ENCODE measurements around the gene NYNRIN.
A peak's percentile ranks its signal among the peaks of the same experiment; 100 is the strongest.
"Not testable (repeated sequence)": the region's sequence is repeated elsewhere in the genome, so short reads cannot be mapped to it uniquely, and the experiment has no call there.

The NYNRIN gene

GRCh38 chr14:24398653-24399446 lies at the start of gene NYNRIN:
TSS of gene NYNRIN (plus strand) at chr14:24399003. CDS start at chr14:24399247, 244 bp downstream.
- DNase-seq (ENCODE audit: low spot score): peak; percentile 76

GRCh38 chr14:24349742-24350141 lies 49.1 kb upstream of the NYNRIN start:
- no peak for DNase-seq (ENCODE audit: low spot score)

- peak; percentile 37 for DNase-seq (ENCODE audit: low spot score)
Measured at GRCh38 chr14:24351517-24351916, 47.3 kb upstream of the NYNRIN start.

GRCh38 chr14:24353559-24354481 lies 45.0 kb upstream of the NYNRIN start:
- peak; percentile 54 for DNase-seq (ENCODE audit: low spot score)

- not testable (repeated sequence) for DNase-seq (ENCODE audit: low spot score)
Measured at GRCh38 chr14:24354482-24354825, 44.3 kb upstream of the NYNRIN start.

- no peak for DNase-seq (ENCODE audit: low spot score)
Measured at GRCh38 chr14:24355009-24355408, 43.8 kb upstream of the NYNRIN start.

GRCh38 chr14:24356208-24356607 lies 42.6 kb upstream of the NYNRIN start:
- DNase-seq (ENCODE audit: low spot score): no peak

- DNase-seq (ENCODE audit: low spot score): no peak
Measured at GRCh38 chr14:24360281-24360680, 38.5 kb upstream of the NYNRIN start.

- no peak for DNase-seq (ENCODE audit: low spot score)
Measured at GRCh38 chr14:24361326-24361725, 37.5 kb upstream of the NYNRIN start.

- peak; percentile 16 for DNase-seq (ENCODE audit: low spot score)
Measured at GRCh38 chr14:24362241-24362960, 36.4 kb upstream of the NYNRIN start.

- no peak for DNase-seq (ENCODE audit: low spot score)
Measured at GRCh38 chr14:24363401-24363800, 35.4 kb upstream of the NYNRIN start.

- DNase-seq (ENCODE audit: low spot score): no peak
Measured at GRCh38 chr14:24364841-24365240, 34.0 kb upstream of the NYNRIN start.

- peak; percentile 78 for DNase-seq (ENCODE audit: low spot score)
Measured at GRCh38 chr14:24365600-24366412, 33.0 kb upstream of the NYNRIN start.

GRCh38 chr14:24366413-24366720 lies 32.4 kb upstream of the NYNRIN start:
- no peak for DNase-seq (ENCODE audit: low spot score)

- peak; percentile 95 for DNase-seq (ENCODE audit: low spot score)
Measured at GRCh38 chr14:24366721-24367513, 31.9 kb upstream of the NYNRIN start.

GRCh38 chr14:24367514-24368211 lies 31.1 kb upstream of the NYNRIN start, which contains the start of gene NFATC4:
TSS of gene NFATC4 (plus strand) at chr14:24368184. CDS start at chr14:24368341, 157 bp downstream.
- peak; percentile 96 for DNase-seq (ENCODE audit: low spot score)

- DNase-seq (ENCODE audit: low spot score): no peak
Measured at GRCh38 chr14:24368212-24368561, 30.6 kb upstream of the NYNRIN start.

GRCh38 chr14:24368562-24369252 lies 30.1 kb upstream of the NYNRIN start:
- DNase-seq (ENCODE audit: low spot score): peak; percentile 95

GRCh38 chr14:24369463-24369862 lies 29.3 kb upstream of the NYNRIN start:
- no peak for DNase-seq (ENCODE audit: low spot score)

All from GM03348 (cell line).